D721Med (cell line): ENCODE measurements around the gene LRRC8C.

Experiments
- DNase-seq: peaks from one replicate; pipeline ENCODE4 v3.0.0; 2011; ENCODE audit warnings: low spot score; ENCODE audit not compliant: insufficient read length
- FAIRE-seq: peaks from 2 replicates; lab custom pipeline; 2011; peaks lifted over from hg19 to GRCh38; lab: Jason Lieb, UNC
- CTCF ChIP-seq: IDR thresholded peaks from 2 replicates; pipeline ENCODE4 v1.5.1; 2012; ENCODE audit warnings: mild to moderate bottlenecking, control low read depth; ENCODE audit not compliant: insufficient read depth; ENCODE audit errors: missing control alignments

Gene LRRC8C

DNA sequence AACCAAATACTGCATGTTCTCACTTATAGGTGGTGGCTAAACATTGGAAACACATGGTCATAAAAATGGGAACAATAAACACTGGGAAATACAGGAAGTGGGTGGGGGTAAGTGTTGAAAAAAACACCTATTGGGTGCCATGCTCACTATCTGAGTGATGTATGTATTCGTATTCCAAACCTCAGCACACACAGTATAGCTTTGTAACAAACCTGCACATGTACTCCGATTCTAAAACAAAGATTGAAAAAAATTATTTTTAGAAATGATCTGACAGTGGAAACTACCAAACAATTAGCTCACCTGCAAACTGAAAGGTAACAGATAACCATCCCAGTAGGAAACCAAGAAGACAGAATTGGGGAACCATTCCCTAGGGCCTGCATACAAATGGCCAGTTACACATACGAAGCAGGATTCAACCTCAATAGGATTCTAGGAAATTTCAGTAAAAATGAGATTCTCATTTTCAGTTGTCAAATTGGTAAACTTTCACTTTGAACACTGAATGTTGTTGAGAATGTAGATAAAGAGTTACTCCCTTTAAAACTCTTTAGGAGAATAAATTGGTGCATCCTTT, 99.8 kb downstream of the LRRC8C start:
- DNase-seq: no peak

GRCh38 chr1:89733748-89734147, 100.8 kb downstream of the LRRC8C start:
- TF ChIP-seq CTCF: no peak
- no peak for DNase-seq
- FAIRE-seq: no peak

More for the DNA sequence above, 99.8 kb downstream of the LRRC8C start:
- no peak for FAIRE-seq
- no peak for TF ChIP-seq CTCF

DNA sequence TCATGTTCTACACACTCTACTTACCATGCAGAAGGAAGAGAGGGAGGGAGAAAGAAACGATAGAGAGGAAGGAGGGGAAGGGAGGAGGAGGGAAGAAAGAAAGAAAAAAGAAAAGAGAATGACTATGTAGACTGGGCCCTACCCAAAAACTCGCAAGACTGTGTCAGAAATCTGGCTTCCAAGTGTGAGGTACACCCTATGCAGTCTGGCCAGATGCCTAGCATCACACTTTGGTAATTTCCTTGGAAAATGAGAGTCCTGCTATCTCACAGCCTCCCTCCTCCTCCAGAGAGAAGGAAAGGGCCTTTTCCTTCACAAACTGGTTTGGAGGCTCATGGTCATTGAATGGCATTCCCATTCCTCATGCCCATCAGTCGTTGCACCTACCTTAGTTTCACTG, 101.5 kb downstream of the LRRC8C start:
- no peak for DNase-seq

DNA sequence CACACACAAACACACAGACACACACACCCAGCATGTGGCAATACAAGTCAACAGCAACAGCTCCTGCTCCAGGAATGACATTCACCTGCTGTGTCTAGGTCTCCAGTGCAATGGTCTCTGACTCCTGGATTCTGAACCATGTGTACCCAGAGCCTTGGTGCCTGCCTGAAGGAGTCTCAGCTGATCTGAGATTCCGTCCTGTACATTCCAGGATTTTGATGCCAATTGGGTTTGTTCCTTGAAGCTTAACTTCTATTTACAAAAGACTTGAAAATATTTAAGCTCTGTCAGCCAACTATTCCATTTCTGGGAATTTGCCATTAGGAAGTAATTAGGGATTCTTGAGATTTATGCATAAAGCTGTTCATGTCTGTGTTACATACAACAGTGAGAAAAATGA, 102.6 kb downstream of the LRRC8C start:
- DNase-seq (no peak), FAIRE-seq (no peak)
- no peak for TF ChIP-seq CTCF

More for the DNA sequence above, 101.5 kb downstream of the LRRC8C start:
- TF ChIP-seq CTCF: no peak
- no peak for FAIRE-seq

DNA sequence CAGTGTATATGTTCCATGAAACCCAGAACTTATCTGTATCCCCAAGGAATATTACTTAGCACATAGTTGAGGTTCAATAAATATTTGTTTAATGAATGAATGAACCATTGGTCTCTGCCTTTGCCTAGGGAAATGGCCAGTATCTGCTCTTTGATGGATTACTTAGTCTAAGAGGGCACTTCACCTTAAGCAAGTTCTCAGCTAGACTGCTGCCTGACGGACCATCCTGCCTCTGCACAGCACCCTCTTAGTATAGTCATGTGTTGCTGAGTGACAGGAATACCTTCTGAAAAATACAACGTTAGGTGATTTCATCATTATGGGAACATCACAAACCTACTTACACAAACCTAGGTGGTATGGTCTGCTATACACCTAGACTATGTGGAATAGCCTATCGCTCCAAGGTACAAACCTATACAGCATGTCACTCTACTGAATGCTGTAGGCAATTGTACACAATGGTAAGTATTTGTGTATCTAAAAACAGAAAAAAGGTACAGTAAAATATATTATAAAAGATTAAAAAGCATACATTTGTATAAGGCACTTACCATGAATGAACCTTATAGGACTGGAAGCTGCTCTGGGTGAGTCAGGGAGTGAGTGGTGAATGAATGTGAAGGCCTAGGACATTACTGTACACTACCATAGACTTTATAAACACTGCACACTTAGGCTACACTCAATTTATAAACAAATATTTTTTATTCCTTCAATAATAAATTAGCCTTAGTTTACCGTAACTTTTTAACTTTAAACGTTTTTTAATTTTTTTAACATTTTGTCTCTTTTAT, 104.2 kb downstream of the LRRC8C start:
- no peak for FAIRE-seq
- no peak for TF ChIP-seq CTCF

DNA sequence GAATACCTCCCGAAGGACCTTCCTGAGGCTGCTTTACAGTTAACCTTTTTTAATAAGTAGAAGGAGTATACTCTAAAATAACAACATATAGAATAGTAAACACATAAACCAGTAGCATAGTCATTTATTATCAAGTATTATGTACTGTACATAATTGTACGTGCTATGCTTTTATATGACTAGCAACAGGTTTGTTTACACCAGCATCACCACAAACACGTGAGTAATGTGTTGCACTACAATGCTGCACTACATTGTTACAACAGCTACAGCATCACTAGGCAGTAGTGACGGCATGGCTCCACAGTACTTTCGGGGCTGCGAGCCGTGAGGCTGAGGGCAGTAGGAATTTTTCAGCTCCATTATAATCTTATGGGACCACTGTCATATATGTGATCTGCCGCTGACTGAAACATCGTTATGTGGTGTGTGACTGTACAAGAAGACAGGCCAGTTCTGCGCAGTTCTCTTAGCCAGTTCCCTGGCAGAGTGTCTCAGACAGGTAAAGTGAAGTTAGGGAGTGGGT, 105.1 kb downstream of the LRRC8C start:
- FAIRE-seq (no peak), DNase-seq (no peak)
- TF ChIP-seq CTCF: no peak

More for the DNA sequence above, 104.2 kb downstream of the LRRC8C start:
- DNase-seq: no peak
